ENCODE measurements around the gene TRMT2A. TPM values are rescaled to one million over a fixed set of nuclear protein-coding genes. Genes with fewer than 3 reads are reported as not detected.

TRMT2A gene
- total RNA-seq, 1 experiment from 2014 or later = 47.1 TPM

DNA sequence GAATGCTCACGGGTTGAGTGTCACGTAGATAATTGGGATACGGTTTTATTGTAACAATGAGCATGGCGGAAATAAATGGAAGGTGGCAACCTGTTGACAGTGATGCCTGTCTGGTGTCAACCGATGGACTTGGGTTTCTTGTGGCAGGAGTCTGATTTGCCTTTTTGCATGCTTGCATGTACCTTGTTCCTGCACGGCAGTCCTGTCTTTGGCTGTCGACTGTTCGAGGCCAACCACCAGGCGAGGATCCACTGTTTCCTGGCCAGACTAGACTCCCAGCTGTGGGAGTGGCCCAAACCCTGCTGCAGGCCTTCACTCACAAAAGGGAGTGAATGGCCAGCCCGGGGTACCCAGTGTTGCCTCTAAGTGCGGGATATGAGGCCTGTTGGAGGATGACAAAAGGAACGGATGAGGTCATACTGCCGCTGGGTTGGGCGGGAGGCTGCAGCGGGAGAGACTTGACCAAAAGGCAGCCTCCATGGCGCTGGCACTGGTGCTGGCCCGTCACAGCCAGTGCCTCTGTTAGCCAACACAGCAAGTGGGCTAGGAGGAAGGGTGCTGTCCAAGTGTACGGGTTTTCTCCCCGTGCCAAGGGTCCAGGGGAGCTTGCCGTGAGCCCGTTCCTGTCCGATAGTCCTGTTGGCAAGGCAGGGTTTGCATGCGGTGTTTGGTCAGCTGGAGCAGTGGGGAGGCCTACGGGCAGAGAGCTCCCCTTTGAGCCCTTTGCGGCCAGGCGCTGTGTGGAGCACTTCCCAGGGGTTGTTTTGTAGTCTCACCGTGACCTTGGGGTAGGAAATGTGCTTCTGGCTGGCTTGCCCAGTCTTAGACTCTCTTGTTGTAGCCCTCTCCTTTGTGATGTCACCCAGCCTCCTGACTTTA, 36.0 kb downstream of the TRMT2A start:
- ChIA-PET POLR2A (interaction anchor here (0.7 to 3.2 kb wide), 5 partner anchors 18 to 519 kb away, joined by 3 to 13 read pairs (median 4); partner anchors contain the start of genes RANBP1 and TRMT2A), CTCF (interaction anchor here (0.6 kb wide), 3 partner anchors 10 to 236 kb away, joined by 3 to 4 read pairs (median 3); no protein-coding TSS in a partner anchor)
- DNase-seq (ENCODE audit: unreplicated experiment) = peak; percentile 49
- Mint-ChIP-seq H3K4me1 (ENCODE audit: insufficient read depth, unreplicated experiment) (peaks cover 32% of the 10 kb centered on the region), H3K9me3 (ENCODE audit: unreplicated experiment) (no peaks in the 10 kb centered on the region), H3K27me3 (ENCODE audit: insufficient read depth, unreplicated experiment) (no peaks in the 10 kb centered on the region), H3K27ac (ENCODE audit: low read depth, unreplicated experiment) (peak overlapping the region; percentile 79), H3K36me3 (ENCODE audit: insufficient read depth, unreplicated experiment) (peaks cover 33% of the 10 kb centered on the region), H3K4me3 (ENCODE audit: unreplicated experiment) (peak overlapping the region; percentile 92)
- intact Hi-C loops (cut with micrococcal nuclease) = loop anchor here (1.0 kb wide), 1 partner anchor 111 kb away; no protein-coding TSS in a partner anchor
- TF ChIP-seq, protein P1, sequence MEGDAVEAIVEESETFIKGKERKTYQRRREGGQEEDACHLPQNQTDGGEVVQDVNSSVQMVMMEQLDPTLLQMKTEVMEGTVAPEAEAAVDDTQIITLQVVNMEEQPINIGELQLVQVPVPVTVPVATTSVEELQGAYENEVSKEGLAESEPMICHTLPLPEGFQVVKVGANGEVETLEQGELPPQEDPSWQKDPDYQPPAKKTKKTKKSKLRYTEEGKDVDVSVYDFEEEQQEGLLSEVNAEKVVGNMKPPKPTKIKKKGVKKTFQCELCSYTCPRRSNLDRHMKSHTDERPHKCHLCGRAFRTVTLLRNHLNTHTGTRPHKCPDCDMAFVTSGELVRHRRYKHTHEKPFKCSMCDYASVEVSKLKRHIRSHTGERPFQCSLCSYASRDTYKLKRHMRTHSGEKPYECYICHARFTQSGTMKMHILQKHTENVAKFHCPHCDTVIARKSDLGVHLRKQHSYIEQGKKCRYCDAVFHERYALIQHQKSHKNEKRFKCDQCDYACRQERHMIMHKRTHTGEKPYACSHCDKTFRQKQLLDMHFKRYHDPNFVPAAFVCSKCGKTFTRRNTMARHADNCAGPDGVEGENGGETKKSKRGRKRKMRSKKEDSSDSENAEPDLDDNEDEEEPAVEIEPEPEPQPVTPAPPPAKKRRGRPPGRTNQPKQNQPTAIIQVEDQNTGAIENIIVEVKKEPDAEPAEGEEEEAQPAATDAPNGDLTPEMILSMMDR (IDR thresholded peaks at IDR 0.05; ENCODE audit: unreplicated experiment) = no peak
- BruUV-seq (replicated peaks) = TSS peak; percentile 48

DNA sequence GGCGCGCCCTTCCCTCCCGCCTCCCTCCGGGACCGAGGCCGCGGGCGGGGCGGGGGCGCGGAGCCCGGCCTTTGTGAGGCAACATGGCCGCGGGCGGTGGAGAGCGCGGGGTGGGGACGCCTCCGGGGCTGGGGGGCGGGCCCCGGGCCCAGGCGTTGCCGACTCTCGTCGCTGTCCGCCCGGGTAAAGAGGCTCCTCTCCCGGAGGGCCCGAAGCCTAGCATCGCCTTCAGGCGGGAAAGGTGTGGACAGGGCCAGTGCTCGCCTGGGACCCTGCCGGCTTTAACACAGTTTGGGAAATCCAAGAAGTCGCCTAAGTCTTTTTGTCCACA, 36.6 kb downstream of the TRMT2A start:
- BruUV-seq (replicated peaks) = no TSS peak
- intact Hi-C loops (cut with micrococcal nuclease) = no loop called here
- Mint-ChIP-seq H3K4me1 (ENCODE audit: insufficient read depth, unreplicated experiment) (peaks cover 31% of the 10 kb centered on the region), H3K27me3 (ENCODE audit: insufficient read depth, unreplicated experiment) (no peaks in the 10 kb centered on the region), H3K27ac (ENCODE audit: low read depth, unreplicated experiment) (peak overlapping the region; percentile 79), H3K36me3 (ENCODE audit: insufficient read depth, unreplicated experiment) (peaks cover 28% of the 10 kb centered on the region), H3K4me3 (ENCODE audit: unreplicated experiment) (peak overlapping the region; percentile 92), H3K9me3 (ENCODE audit: unreplicated experiment) (no peaks in the 10 kb centered on the region)
- ChIA-PET POLR2A (interaction anchor here (0.7 to 3.2 kb wide), 8 partner anchors 15 to 648 kb away, joined by 3 to 13 read pairs (median 6); partner anchors contain the start of genes MRPL40, TANGO2 and TRMT2A), CTCF (no interaction called here)
- TF ChIP-seq, protein P1 (IDR thresholded peaks at IDR 0.05; ENCODE audit: unreplicated experiment) = no peak
- DNase-seq (ENCODE audit: unreplicated experiment) = peak; percentile 51

DNA sequence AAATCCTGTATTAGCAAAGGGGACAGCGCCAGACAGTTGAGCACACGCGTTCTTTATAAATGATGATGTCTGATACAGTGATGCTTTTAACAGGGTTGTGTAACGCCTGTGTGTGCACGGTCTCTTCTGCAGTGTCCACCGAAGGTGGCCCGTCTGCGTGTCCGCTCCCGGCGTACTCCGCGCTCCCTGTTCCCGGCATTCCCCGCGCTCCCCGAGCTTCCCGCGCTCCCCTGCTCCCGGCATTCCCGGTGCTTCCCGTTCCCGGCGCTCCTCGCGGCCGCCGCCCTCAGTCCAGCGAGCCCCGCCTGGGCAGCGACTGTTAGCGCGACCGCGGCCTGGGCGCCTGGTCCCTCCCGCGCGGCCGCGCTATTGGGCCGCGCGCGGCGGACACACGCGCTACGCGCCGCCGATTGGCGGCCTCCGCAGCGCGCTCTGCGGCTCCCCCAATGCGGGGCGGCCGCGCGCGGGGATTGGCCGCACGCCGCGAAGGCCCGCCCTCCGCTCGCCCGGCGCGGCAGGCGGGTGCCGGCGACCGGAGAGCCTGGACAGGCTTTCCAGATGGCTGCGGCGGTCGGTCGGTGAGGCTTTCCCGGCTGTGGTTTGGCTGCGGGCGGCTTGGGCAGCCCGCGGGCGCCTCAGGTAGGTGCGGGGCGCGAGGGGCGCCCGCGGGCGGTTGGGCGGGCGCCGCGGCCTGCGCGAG, 37.1 kb downstream of the TRMT2A start, which contains the start of gene DGCR8:
Gene DGCR8 (plus strand): TSS at position 497 of the 700 bp plus-strand sequence. CDS start 5,723 bp downstream, outside the sequence.
- H3K36me3 Mint-ChIP-seq (ENCODE audit: insufficient read depth, unreplicated experiment) = peaks cover 23% of the 10 kb centered on the region
- intact Hi-C loops (cut with micrococcal nuclease) = no loop called here
- no peaks in the 10 kb centered on the region for H3K27me3 Mint-ChIP-seq (ENCODE audit: insufficient read depth, unreplicated experiment)
- ChIA-PET POLR2A (interaction anchor here (0.6 to 1.6 kb wide), 11 partner anchors 10 to 648 kb away, joined by 3 to 8 read pairs (median 5); partner anchors contain the start of genes MRPL40, TANGO2 and TRMT2A), CTCF (no interaction called here)
- peak within 1 kb of the TSS; percentile 92 for H3K4me3 Mint-ChIP-seq (ENCODE audit: unreplicated experiment)
- TF ChIP-seq, protein P1 (IDR thresholded peaks at IDR 0.05; ENCODE audit: unreplicated experiment) = no peak
- peak within 1 kb of the TSS; percentile 79 for H3K27ac Mint-ChIP-seq (ENCODE audit: low read depth, unreplicated experiment)
- peaks cover 29% of the 10 kb centered on the region for H3K4me1 Mint-ChIP-seq (ENCODE audit: insufficient read depth, unreplicated experiment)
- peak; percentile 94 for DNase-seq (ENCODE audit: unreplicated experiment)
- no TSS peak for BruUV-seq (replicated peaks)
- no peaks in the 10 kb centered on the region for H3K9me3 Mint-ChIP-seq (ENCODE audit: unreplicated experiment)
